ENCODE data around the gene GFRA4.

The GFRA4 gene

DNA sequence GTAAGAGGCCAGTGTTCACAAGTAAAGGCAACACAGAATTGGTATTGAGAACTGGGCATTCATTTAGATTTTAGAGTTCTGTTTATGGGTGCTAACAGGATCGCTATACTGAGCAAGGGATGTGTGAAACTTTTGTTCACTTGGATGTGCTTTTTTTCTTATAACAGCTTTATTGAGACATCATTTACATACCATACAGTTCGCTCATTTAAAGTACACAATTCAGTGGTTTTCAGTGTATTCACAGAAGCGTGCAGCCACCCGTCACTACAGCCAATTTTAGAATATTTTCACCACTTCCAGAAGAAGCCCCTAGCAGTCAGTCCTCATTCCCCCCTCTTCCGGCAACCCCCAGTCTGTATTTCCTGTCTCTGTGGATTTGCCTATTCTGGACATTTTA, 48.7 kb downstream of the GFRA4 start:
- DNase-seq = no peak

DNA sequence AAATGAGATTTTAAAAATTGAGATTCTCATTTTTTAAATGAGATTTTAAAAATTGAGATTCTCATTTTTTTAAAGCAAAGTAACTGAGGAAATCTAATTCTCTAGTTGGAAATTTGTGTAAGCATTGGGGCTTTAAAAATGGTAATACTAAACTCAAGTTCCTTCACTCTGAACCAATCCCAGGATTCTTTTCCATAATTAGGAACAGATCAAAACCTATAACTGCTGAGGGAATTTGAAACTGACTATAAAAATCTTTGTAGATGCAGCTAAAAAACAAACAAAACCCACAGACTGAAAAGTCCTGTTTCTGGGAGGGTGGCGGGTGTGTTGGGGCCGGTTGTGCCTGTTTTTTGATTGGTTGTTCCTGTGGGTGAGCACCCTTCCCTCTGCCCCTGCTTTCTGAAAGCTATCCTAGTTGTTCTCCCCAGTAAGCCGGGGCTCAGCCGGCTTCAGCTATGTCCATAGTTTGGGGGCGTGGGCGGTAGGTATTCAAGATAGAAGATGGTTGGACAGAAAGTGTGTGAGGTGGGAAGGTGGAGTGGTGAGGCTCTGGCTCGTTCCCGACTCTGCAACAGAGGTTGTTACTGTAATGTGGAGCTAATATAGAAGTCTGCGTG, 49.3 kb downstream of the GFRA4 start:
- no peak for DNase-seq

DNA sequence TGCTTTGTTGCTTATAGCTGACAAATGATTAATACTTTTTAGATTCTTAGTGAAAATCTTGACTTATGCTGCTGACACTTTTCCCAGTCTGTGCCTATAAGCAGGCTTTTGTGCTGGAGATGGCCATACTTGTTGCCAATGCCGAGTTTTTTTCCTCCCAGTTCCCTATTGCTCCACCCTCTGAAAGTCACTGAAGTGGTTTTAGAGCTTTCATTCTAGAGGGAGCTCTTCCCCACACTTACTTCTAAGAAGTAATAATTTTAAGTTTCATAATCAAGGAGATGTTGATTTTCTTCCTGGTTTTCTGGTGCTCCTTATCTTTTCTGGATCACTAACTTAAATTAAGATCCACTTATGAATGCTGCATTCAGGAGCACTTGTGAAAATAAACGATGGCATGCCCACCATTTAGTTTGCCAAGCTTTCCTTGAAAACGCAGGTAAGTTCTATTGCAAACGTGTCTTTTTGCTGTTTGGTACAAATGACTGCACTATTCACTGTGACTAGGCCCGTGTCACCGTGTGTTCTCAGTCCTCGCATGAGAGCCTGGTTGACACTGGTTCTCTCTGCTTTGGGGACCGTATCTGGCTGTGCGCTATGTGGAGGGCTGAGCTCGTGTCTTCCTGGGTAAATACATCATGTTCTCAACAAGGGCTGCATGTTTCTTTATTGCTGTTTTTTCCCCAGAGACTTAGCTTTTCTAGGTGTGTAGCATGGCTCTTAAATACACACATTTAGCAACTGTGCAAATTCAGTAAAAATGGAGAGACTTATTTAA, 50.2 kb downstream of the GFRA4 start:
- DNase-seq = no peak

DNA sequence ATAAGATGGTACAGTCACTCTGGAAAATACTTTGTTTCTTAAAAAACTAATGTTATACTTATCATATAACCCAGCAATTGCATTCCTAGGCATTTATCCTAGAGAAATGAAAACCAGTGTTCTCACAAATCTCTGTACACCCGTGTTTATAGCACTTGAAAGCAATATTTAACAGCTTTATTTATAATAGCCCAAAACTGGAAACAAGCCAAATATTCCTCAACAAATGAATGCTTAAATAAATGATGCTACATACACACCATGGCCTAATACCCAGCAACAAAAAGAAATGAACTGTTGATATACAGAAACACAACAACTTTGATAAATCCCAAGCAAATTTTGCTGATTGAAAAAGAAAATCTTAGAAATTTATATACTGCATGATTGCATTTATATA, 51.3 kb downstream of the GFRA4 start:
- no peak for DNase-seq
